Neural crest cell (in vitro differentiated cells): Measurements from ENCODE around the gene ZFAND2A. TPM values are rescaled to one million over a fixed set of nuclear protein-coding genes. Genes with fewer than 3 reads are reported as not detected.
"Not testable (repeated sequence)": the region's sequence is repeated elsewhere in the genome, so short reads cannot be mapped to it uniquely, and the experiment has no call there.

Experiments used
- DNase-seq: peaks from one replicate; pipeline ENCODE4 v3.0.0; 2021; ENCODE audit warnings: low read depth, mixed read lengths, low spot score
- H3K27ac Mint-ChIP-seq: one replicate; pipeline ENCODE4 v1.8.0; 2021; ENCODE audit warnings: mild to moderate bottlenecking, mixed read lengths; ENCODE audit not compliant: unreplicated experiment
- H3K27me3 Mint-ChIP-seq: 2 replicates; pipeline ENCODE4 v1.8.0; 2021; ENCODE audit warnings: low read depth, mild to moderate bottlenecking, mixed read lengths
- H3K36me3 Mint-ChIP-seq: 2 replicates; pipeline ENCODE4 v1.8.0; 2021; ENCODE audit warnings: low read depth, mild to moderate bottlenecking, mixed read lengths
- H3K4me1 Mint-ChIP-seq: 2 replicates; pipeline ENCODE4 v1.8.0; 2021; ENCODE audit warnings: mixed read lengths
- H3K4me3 Mint-ChIP-seq: one replicate; pipeline ENCODE4 v1.8.0; 2021; ENCODE audit warnings: mild to moderate bottlenecking, mixed read lengths
- H3K9me3 Mint-ChIP-seq: 2 replicates; pipeline ENCODE4 v1.8.0; 2021; ENCODE audit warnings: mixed read lengths
- total RNA-seq: library from RNA; stranded (reverse); gene quantifications from 2 replicates; pipeline ENCODE4 v1.2.1, GENCODE V29; 2021
- TF ChIP-seq, protein P1 (sequence below): fragments of 200-600 bp; sonication (generic); conservative IDR thresholded peaks from 2 replicates; pipeline ENCODE4 v1.5.0; 2021; ENCODE audit warnings: antibody characterized with exemption, mild to moderate bottlenecking

ZFAND2A gene
- total RNA-seq, 1 donor from 2014 or later = 13.6 TPM

DNA sequence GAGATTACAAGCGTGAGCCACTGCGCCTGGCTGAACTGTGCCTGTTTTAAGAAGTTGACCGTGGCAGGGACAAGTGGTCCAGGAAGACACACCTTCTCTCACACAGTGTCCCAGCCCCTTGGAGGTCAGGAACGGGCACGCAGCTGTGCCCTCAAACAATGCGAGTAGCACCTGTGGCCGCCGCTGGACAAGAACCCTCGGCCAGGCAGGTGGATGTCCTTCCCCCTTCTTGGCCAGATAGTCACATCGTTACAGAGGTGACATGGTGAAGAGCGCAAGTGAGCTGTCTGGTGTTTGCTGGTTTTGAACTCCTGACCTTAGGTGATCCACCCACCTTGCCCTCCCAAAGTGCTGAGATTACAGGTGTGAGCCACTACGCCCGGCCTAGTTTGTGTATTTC is 8.8 kb downstream of the ZFAND2A start:
- no peaks in the 10 kb centered on the region for H3K4me1 Mint-ChIP-seq
- DNase-seq = no peak

DNA sequence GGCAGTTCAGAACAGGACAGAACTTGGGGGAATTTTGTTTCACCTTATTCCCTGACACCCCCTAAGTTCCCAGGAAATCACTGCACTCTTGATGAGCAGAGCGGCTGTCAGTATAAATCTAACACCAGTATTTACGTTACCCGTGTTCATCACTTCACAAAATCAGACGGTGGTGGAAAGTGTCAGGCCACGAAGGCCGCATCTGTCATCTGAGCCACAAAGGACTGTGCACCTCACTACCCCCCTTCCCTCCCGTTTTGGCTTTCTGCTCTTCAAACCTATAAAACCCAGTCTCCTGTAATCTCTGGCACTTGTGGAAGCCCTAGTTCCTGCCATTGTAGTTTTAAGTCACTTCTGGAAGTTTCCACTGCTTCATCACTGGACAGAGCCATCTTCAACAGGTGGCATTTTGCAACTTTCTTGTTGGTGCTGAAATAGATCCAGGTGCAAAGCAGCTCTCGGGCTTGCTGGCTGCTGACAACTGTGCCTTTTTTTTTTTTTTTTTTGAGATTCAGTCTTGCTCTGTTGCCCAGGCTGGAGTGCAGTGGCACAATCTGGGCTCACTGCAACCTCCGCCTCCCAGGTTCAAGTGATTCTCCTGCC is 9.5 kb downstream of the ZFAND2A start:
- no peak overlapping the region for H3K4me3 Mint-ChIP-seq
- H3K9me3 Mint-ChIP-seq = no peaks in the 10 kb centered on the region
- no peak for DNase-seq
- no peaks in the 10 kb centered on the region for H3K27me3 Mint-ChIP-seq
- TF ChIP-seq, protein P1, sequence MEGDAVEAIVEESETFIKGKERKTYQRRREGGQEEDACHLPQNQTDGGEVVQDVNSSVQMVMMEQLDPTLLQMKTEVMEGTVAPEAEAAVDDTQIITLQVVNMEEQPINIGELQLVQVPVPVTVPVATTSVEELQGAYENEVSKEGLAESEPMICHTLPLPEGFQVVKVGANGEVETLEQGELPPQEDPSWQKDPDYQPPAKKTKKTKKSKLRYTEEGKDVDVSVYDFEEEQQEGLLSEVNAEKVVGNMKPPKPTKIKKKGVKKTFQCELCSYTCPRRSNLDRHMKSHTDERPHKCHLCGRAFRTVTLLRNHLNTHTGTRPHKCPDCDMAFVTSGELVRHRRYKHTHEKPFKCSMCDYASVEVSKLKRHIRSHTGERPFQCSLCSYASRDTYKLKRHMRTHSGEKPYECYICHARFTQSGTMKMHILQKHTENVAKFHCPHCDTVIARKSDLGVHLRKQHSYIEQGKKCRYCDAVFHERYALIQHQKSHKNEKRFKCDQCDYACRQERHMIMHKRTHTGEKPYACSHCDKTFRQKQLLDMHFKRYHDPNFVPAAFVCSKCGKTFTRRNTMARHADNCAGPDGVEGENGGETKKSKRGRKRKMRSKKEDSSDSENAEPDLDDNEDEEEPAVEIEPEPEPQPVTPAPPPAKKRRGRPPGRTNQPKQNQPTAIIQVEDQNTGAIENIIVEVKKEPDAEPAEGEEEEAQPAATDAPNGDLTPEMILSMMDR = no peak
- H3K27ac Mint-ChIP-seq = no peak overlapping the region
- peaks cover 2% of the 10 kb centered on the region for H3K36me3 Mint-ChIP-seq
- no peaks in the 10 kb centered on the region for H3K4me1 Mint-ChIP-seq

More for the DNA sequence above, 8.8 kb downstream of the ZFAND2A start:
- Mint-ChIP-seq H3K9me3 (no peaks in the 10 kb centered on the region), H3K4me3 (no peak overlapping the region), H3K27ac (no peak overlapping the region), H3K27me3 (no peaks in the 10 kb centered on the region), H3K36me3 (peaks cover 3% of the 10 kb centered on the region)
- TF ChIP-seq, protein P1 = no peak

DNA sequence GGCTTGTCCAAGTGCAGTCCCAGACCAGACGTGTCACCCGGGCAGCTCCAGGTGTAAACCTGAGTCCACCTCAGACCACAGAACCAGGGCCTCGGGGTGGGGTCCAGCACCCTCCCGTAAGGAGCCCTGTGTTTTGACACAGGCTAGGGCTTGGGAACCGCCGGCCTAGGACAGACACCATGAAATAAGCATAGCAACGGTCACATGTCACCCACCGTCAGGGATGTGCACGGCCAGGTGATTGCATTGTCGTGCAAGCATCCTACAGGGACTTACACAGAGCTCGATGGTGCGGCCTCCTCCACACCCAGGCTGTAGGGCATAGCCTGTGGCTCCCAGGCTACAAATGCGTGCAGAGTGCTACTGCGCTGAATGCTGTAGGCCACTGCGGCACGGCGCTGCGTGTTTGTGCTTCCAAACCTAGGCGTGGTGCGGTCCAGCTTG is 10.6 kb downstream of the ZFAND2A start:
- TF ChIP-seq, protein P1 = no peak
- H3K4me1 Mint-ChIP-seq = no peaks in the 10 kb centered on the region

DNA sequence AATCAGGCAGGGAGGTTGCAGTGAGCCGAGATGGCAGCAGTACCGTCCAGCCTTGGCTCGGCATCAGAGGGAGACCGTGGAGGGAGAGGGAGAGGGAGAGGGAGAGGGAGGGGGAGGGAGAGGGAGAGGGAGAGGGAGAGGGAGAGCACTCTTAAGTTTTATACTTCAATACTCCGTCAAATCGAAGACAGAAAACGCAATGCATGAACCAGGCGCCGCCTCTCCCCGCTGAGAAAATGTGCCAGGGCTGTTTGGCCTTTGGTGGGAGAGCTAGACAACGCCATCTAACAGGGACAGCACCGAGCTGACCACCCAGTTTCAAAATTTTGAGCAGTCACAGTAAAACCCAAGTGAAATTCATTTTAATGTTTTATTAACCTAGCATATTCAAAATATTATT is 12.1 kb downstream of the ZFAND2A start:
- not testable (repeated sequence) for H3K27me3 Mint-ChIP-seq, H3K36me3 Mint-ChIP-seq, DNase-seq, H3K4me3 Mint-ChIP-seq, H3K4me1 Mint-ChIP-seq, H3K9me3 Mint-ChIP-seq, H3K27ac Mint-ChIP-seq

More for the DNA sequence above, 10.6 kb downstream of the ZFAND2A start:
- Mint-ChIP-seq H3K27ac (no peak overlapping the region), H3K36me3 (no peaks in the 10 kb centered on the region), H3K27me3 (no peaks in the 10 kb centered on the region), H3K4me3 (no peak overlapping the region), H3K9me3 (no peaks in the 10 kb centered on the region)
- no peak for DNase-seq

DNA sequence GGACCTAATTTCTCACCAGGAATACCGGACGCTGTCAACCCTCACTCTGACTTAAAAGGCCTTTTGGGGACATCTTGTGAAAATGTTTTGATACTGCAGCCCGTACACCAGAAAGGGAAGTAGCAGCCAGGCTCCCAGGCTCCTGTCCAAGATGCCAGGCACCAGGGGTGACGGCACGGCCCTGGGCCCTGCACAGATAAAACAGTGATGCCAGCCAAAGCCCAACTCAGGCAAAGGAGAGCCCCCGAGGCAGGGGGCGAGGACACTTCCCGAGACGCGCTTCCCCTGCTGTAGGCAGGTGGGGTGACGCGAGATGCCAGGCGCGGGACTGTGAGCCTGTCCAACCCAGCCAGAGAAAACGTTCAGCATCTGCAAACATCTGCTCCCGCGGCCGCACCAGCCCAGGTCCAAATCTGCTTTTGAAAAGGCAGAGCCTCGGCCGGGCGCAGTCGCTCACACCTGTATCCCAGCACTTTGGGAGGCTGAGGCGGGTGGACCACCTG is 15.7 kb downstream of the ZFAND2A start:
- TF ChIP-seq, protein P1 = peak; percentile 29
- Mint-ChIP-seq H3K4me1 (no peaks in the 10 kb centered on the region), H3K36me3 (no peaks in the 10 kb centered on the region), H3K27ac (no peak overlapping the region), H3K4me3 (no peak overlapping the region), H3K27me3 (no peaks in the 10 kb centered on the region), H3K9me3 (no peaks in the 10 kb centered on the region)
- no peak for DNase-seq

DNA sequence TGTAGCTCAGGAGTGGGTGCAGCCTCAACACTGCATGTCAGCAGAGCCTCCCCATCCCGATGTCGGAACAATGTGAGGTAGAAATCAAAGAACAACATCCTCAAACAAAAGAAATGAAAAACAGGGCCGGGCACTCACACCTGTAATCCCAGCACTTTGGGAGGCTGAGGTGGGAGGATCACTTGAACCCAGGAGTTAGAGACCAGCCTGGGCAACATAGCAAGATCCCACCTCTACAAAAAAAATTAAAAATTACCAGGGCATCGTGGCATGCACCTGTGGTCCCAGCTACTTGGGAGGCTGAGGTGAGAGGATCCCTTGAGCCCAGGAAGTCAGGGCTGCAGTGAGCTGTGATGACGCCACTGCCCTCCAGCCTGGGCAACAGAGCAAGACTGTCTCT is 17.0 kb downstream of the ZFAND2A start:
- H3K9me3 Mint-ChIP-seq, H3K36me3 Mint-ChIP-seq, H3K4me3 Mint-ChIP-seq, H3K27me3 Mint-ChIP-seq, H3K27ac Mint-ChIP-seq, H3K4me1 Mint-ChIP-seq, DNase-seq: not testable (repeated sequence)
